Measurements from ENCODE around the gene STARD4. TPM values are rescaled to one million over a fixed set of nuclear protein-coding genes. Genes with fewer than 3 reads are reported as not detected.

The STARD4 gene
- total RNA-seq, 2 experiments from 2014 or later = 30.4 to 43.8 TPM

DNA sequence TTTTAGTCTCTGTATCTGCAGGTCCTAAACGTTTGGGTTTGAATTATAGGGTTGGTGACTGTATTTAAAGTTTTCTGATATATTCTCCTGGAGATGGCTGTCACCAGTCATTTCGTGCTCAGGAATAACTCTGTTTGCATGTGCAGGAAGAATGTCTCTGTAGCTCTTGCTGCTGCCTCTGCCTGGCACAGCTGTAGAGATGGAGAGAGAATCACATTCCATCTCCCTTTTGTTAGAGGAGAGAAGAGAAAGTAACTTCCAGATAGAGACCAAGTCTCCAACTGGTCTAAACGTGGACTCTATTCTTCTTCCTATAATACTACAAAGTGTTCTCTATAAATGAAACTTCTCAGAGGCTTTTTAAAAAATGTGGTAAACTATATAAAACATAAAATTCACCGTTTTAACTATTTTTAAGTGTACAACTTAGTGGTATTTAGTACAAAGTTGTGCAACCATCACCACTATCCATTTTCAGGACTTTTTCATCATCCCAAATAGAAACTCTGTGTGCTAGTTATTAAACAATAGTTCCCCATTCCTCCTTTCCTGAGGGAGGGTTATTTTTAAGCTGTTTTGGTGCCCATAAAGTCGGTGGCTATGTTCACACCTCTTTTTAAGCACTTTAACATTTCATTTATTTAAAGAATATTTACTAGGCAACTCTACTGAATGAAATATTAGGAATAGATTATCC, 20.7 kb upstream of the STARD4 start:
- Histone ChIP-seq H2AFZ (ENCODE audit: low read length) (no peak overlapping the region), H3K4me1 (ENCODE audit: insufficient read depth, low read length, poor library complexity, severe bottlenecking) (peaks cover 16% of the 10 kb centered on the region), H3K36me3 (ENCODE audit: insufficient read depth, low read length) (no peaks in the 10 kb centered on the region), H4K20me1 (ENCODE audit: insufficient read depth, low read length) (no peaks in the 10 kb centered on the region), H3K4me2 (ENCODE audit: low read length) (no peak overlapping the region), H3K4me3 (ENCODE audit: low read depth, low read length, poor library complexity, severe bottlenecking) (no peak overlapping the region), H3K9me3 (ENCODE audit: low read length) (no peaks in the 10 kb centered on the region), H3K79me2 (ENCODE audit: insufficient read depth, low read depth, low read length) (no peaks in the 10 kb centered on the region), H3K9me2 (ENCODE audit: insufficient read depth, low read length) (no peaks in the 10 kb centered on the region), H3K27ac (ENCODE audit: low read depth, low read length, poor library complexity, severe bottlenecking) (no peak overlapping the region)
- ChIA-PET CTCF (ENCODE audit: unreplicated experiment) (no interaction called here), POLR2A (interaction anchor here (1.1 kb wide), 1 partner anchor 287 kb away, joined by 3 read pairs; no protein-coding TSS in a partner anchor)
- BruUV-seq (replicated peaks) = no TSS peak
- no peak for DNase-seq (ENCODE audit: low spot score)
- intact Hi-C loops (cut with micrococcal nuclease; ENCODE audit: unreplicated experiment) = loop anchor here (5.0 kb wide), 1 partner anchor 614 kb away; no protein-coding TSS in a partner anchor
- no peak for TF ChIP-seq EZH2phosphoT487 (IDR thresholded peaks at IDR 0.05; ENCODE audit: borderline replicate concordance, low read depth, low read length)
- TF ChIP-seq, protein P1, sequence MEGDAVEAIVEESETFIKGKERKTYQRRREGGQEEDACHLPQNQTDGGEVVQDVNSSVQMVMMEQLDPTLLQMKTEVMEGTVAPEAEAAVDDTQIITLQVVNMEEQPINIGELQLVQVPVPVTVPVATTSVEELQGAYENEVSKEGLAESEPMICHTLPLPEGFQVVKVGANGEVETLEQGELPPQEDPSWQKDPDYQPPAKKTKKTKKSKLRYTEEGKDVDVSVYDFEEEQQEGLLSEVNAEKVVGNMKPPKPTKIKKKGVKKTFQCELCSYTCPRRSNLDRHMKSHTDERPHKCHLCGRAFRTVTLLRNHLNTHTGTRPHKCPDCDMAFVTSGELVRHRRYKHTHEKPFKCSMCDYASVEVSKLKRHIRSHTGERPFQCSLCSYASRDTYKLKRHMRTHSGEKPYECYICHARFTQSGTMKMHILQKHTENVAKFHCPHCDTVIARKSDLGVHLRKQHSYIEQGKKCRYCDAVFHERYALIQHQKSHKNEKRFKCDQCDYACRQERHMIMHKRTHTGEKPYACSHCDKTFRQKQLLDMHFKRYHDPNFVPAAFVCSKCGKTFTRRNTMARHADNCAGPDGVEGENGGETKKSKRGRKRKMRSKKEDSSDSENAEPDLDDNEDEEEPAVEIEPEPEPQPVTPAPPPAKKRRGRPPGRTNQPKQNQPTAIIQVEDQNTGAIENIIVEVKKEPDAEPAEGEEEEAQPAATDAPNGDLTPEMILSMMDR (conservative IDR thresholded peaks at IDR 0.05; ENCODE audit: low read length) = no peak

DNA sequence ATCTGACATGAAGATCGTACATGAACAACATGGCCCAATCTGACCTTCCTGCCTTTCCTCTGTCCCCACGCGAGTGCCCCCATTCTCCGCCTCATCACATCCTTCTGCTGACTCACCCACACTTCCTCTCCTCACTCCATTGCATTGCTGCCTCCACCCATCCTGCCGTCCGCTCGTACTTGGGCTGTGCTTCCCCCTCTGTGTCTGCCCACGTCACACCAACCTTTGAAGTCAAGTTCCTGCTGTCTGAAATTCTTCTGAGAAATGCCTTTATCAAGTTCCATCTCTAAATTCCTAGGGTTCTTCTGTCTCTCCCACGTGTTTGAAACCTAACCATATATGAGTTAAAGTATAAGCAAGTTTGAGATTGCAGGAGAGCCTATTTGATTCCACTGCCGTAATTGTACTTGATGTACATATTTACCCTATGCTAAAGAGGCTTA, 18.0 kb upstream of the STARD4 start:
- Histone ChIP-seq H3K27ac (ENCODE audit: low read depth, low read length, poor library complexity, severe bottlenecking) (peak overlapping the region; percentile 33), H4K20me1 (ENCODE audit: insufficient read depth, low read length) (no peaks in the 10 kb centered on the region), H3K36me3 (ENCODE audit: insufficient read depth, low read length) (no peaks in the 10 kb centered on the region), H3K79me2 (ENCODE audit: insufficient read depth, low read depth, low read length) (no peaks in the 10 kb centered on the region), H3K9me3 (ENCODE audit: low read length) (no peaks in the 10 kb centered on the region), H3K4me2 (ENCODE audit: low read length) (peak overlapping the region; percentile 54), H2AFZ (ENCODE audit: low read length) (peak overlapping the region; percentile 86), H3K9me2 (ENCODE audit: insufficient read depth, low read length) (no peaks in the 10 kb centered on the region), H3K4me1 (ENCODE audit: insufficient read depth, low read length, poor library complexity, severe bottlenecking) (peaks cover 16% of the 10 kb centered on the region), H3K4me3 (ENCODE audit: low read depth, low read length, poor library complexity, severe bottlenecking) (peak overlapping the region; percentile 29)
- peak; percentile 75 for DNase-seq (ENCODE audit: low spot score)
- TF ChIP-seq EZH2phosphoT487 (IDR thresholded peaks at IDR 0.05; ENCODE audit: borderline replicate concordance, low read depth, low read length) = no peak
- TF ChIP-seq, protein P1 (conservative IDR thresholded peaks at IDR 0.05; ENCODE audit: low read length) = no peak
- ChIA-PET POLR2A (interaction anchor here (0.6 to 0.7 kb wide), 3 partner anchors 11 to 449 kb away, joined by 3 to 4 read pairs (median 4); no protein-coding TSS in a partner anchor), CTCF (ENCODE audit: unreplicated experiment) (interaction anchor here (0.6 kb wide), 1 partner anchor 211 kb away, joined by 3 read pairs; no protein-coding TSS in a partner anchor)
- no TSS peak for BruUV-seq (replicated peaks)
- intact Hi-C loops (cut with micrococcal nuclease; ENCODE audit: unreplicated experiment) = loop anchor here (5.0 kb wide), 1 partner anchor 617 kb away; no protein-coding TSS in a partner anchor

DNA sequence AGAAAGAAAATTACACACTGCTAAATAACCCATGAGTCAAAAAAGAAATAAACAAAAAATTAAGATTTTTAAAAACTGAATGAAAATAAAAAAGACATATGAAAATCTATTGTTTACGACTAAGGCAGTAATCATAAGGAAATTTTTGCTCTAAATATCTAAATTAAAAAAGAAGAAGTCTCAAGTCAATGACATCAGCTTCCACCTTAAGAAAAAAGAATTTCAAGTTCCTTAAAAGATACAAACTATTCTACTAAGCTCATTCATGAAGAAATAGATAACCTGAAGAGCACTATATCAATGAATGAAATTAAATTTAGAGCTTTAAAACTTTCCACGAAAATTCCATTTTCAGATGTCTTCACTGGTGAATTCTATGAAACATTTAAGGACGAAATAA, 15.7 kb upstream of the STARD4 start:
- POLR2A ChIA-PET = interaction anchor here (0.7 kb wide), 1 partner anchor 13 kb away, joined by 3 read pairs; no protein-coding TSS in a partner anchor
- no peak overlapping the region for H2AFZ ChIP-seq (ENCODE audit: low read length)
- H3K9me3 ChIP-seq (ENCODE audit: low read length) = no peaks in the 10 kb centered on the region
- H3K4me1 ChIP-seq (ENCODE audit: insufficient read depth, low read length, poor library complexity, severe bottlenecking) = peaks cover 16% of the 10 kb centered on the region
- CTCF ChIA-PET (ENCODE audit: unreplicated experiment) = no interaction called here
- H4K20me1 ChIP-seq (ENCODE audit: insufficient read depth, low read length) = no peaks in the 10 kb centered on the region
- no peak for DNase-seq (ENCODE audit: low spot score)
- TF ChIP-seq, protein P1 (conservative IDR thresholded peaks at IDR 0.05; ENCODE audit: low read length) = no peak
- no peak for TF ChIP-seq EZH2phosphoT487 (IDR thresholded peaks at IDR 0.05; ENCODE audit: borderline replicate concordance, low read depth, low read length)
- H3K4me3 ChIP-seq (ENCODE audit: low read depth, low read length, poor library complexity, severe bottlenecking) = no peak overlapping the region
- intact Hi-C loops (cut with micrococcal nuclease; ENCODE audit: unreplicated experiment) = no loop called here
- H3K9me2 ChIP-seq (ENCODE audit: insufficient read depth, low read length) = no peaks in the 10 kb centered on the region
- no peaks in the 10 kb centered on the region for H3K79me2 ChIP-seq (ENCODE audit: insufficient read depth, low read depth, low read length)
- H3K36me3 ChIP-seq (ENCODE audit: insufficient read depth, low read length) = no peaks in the 10 kb centered on the region
- no TSS peak for BruUV-seq (replicated peaks)
- no peak overlapping the region for H3K27ac ChIP-seq (ENCODE audit: low read depth, low read length, poor library complexity, severe bottlenecking)
- H3K4me2 ChIP-seq (ENCODE audit: low read length) = no peak overlapping the region
